GM19240 (cell line): Measurements from ENCODE around the gene RBMX2.

Experiments
- DNase-seq: peaks from one replicate; pipeline ENCODE4 v3.0.0; 2011; ENCODE audit warnings: low spot score; ENCODE audit not compliant: insufficient read length

The RBMX2 gene

GRCh38 chrX:130444641-130445336 is 43.0 kb downstream of the RBMX2 start:
- DNase-seq, result no peak

GRCh38 chrX:130446974-130447373 is 45.2 kb downstream of the RBMX2 start:
- no peak for DNase-seq
